NCI-H2227 treated with DMSO at 0.1 percent for 48 hours (cell line): Measurements from ENCODE around the gene PRKCA.

Experiments
- DNase-seq: peaks from one replicate; lab custom pipeline; 2025; lab: John Stamatoyannopoulos, UW

Gene PRKCA

GRCh38 chr17:66746736-66747135 is 444.3 kb downstream of the PRKCA start:
- DNase-seq, result no peak

- DNase-seq, result no peak
Observed at GRCh38 chr17:66747578-66748275, 445.3 kb downstream of the PRKCA start.

GRCh38 chr17:66748578-66748977 is 446.2 kb downstream of the PRKCA start:
- DNase-seq, result no peak

GRCh38 chr17:66749217-66749832 is 446.9 kb downstream of the PRKCA start:
- DNase-seq, result no peak

- no peak for DNase-seq
Observed at GRCh38 chr17:66750116-66750515, 447.7 kb downstream of the PRKCA start.

- DNase-seq, result no peak
Observed at GRCh38 chr17:66750781-66751543, 448.5 kb downstream of the PRKCA start.

- peak; percentile 23 for DNase-seq
Observed at GRCh38 chr17:66751771-66752170, 449.4 kb downstream of the PRKCA start.

- no peak for DNase-seq
Observed at GRCh38 chr17:66752411-66752810, 450.0 kb downstream of the PRKCA start.

GRCh38 chr17:66753126-66753920 is 450.9 kb downstream of the PRKCA start:
- no peak for DNase-seq

- peak; percentile 76 for DNase-seq
Observed at GRCh38 chr17:66755101-66755943, 452.9 kb downstream of the PRKCA start.

- DNase-seq, result no peak
Observed at GRCh38 chr17:66755944-66756290, 453.5 kb downstream of the PRKCA start.

GRCh38 chr17:66760324-66760723 is 457.9 kb downstream of the PRKCA start:
- no peak for DNase-seq

GRCh38 chr17:66762276-66762675 is 459.9 kb downstream of the PRKCA start:
- DNase-seq, result no peak

GRCh38 chr17:66763056-66763455 is 460.6 kb downstream of the PRKCA start:
- DNase-seq, result no peak

GRCh38 chr17:66764506-66764905 is 462.1 kb downstream of the PRKCA start:
- DNase-seq, result no peak

GRCh38 chr17:66767154-66767933 is 464.9 kb downstream of the PRKCA start:
- no peak for DNase-seq

- no peak for DNase-seq
Observed at GRCh38 chr17:66769911-66770310, 467.5 kb downstream of the PRKCA start.

GRCh38 chr17:66772148-66772812 is 469.9 kb downstream of the PRKCA start:
- no peak for DNase-seq

- DNase-seq, result no peak
Observed at GRCh38 chr17:66775271-66775670, 472.9 kb downstream of the PRKCA start.

- DNase-seq, result no peak
Observed at GRCh38 chr17:66775881-66776400, 473.5 kb downstream of the PRKCA start.
